ENCODE results near the gene NDUFA11.
"Not testable (repeated sequence)": the region's sequence is repeated elsewhere in the genome, so short reads cannot be mapped to it uniquely, and the experiment has no call there.

DNA sequence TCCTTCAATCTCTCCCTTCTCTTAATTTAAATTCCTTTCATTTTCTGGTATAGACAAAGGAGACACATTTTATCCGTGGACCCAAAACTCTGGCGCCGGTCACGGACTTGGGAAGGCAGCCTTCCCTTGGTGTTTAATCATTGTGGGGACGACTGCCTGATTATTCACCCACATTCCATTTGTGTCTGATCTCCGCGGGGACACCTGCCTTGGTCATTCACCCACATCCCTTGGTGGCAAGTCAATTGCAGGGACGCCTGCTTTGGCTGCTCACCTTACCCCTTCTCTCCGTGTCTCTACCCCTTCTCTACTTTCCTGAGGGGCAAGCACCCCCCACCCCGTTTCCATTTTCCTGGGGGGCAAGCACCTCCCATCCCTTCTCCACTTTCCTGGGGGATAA lies 55.7 kb downstream of the NDUFA11 start:
- TF ChIP-seq, protein P1, sequence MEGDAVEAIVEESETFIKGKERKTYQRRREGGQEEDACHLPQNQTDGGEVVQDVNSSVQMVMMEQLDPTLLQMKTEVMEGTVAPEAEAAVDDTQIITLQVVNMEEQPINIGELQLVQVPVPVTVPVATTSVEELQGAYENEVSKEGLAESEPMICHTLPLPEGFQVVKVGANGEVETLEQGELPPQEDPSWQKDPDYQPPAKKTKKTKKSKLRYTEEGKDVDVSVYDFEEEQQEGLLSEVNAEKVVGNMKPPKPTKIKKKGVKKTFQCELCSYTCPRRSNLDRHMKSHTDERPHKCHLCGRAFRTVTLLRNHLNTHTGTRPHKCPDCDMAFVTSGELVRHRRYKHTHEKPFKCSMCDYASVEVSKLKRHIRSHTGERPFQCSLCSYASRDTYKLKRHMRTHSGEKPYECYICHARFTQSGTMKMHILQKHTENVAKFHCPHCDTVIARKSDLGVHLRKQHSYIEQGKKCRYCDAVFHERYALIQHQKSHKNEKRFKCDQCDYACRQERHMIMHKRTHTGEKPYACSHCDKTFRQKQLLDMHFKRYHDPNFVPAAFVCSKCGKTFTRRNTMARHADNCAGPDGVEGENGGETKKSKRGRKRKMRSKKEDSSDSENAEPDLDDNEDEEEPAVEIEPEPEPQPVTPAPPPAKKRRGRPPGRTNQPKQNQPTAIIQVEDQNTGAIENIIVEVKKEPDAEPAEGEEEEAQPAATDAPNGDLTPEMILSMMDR (conservative IDR thresholded peaks at IDR 0.05; ENCODE audit: low read depth, low read length) = not testable (repeated sequence)
- not testable (repeated sequence) for TF ChIP-seq POLR2A (IDR thresholded peaks at IDR 0.05; ENCODE audit: low read depth, low read length); RCOR1 (IDR thresholded peaks at IDR 0.05; ENCODE audit: insufficient replicate concordance, low read length); BHLHE40 (IDR thresholded peaks at IDR 0.05; ENCODE audit: low read depth, low read length); MAFK (IDR thresholded peaks at IDR 0.05; ENCODE audit: low read depth, low read length); RFX5 (IDR thresholded peaks at IDR 0.05; ENCODE audit: low read depth, low read length); RAD21 (IDR thresholded peaks at IDR 0.05; ENCODE audit: low read length); MXI1 (IDR thresholded peaks at IDR 0.05; ENCODE audit: borderline replicate concordance, low read depth, low read length); SMC3 (IDR thresholded peaks at IDR 0.05; ENCODE audit: low read depth, low read length); MAZ (IDR thresholded peaks at IDR 0.05; ENCODE audit: borderline replicate concordance, low read depth, low read length)
- TF ChIP-seq, protein P2, sequence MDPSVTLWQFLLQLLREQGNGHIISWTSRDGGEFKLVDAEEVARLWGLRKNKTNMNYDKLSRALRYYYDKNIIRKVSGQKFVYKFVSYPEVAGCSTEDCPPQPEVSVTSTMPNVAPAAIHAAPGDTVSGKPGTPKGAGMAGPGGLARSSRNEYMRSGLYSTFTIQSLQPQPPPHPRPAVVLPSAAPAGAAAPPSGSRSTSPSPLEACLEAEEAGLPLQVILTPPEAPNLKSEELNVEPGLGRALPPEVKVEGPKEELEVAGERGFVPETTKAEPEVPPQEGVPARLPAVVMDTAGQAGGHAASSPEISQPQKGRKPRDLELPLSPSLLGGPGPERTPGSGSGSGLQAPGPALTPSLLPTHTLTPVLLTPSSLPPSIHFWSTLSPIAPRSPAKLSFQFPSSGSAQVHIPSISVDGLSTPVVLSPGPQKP (IDR thresholded peaks at IDR 0.05; ENCODE audit: borderline replicate concordance, low read depth, low read length) = not testable (repeated sequence)
- TF ChIP-seq, protein P3, sequence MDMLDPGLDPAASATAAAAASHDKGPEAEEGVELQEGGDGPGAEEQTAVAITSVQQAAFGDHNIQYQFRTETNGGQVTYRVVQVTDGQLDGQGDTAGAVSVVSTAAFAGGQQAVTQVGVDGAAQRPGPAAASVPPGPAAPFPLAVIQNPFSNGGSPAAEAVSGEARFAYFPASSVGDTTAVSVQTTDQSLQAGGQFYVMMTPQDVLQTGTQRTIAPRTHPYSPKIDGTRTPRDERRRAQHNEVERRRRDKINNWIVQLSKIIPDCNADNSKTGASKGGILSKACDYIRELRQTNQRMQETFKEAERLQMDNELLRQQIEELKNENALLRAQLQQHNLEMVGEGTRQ (IDR thresholded peaks at IDR 0.05; ENCODE audit: low read depth, low read length) = not testable (repeated sequence)
